GM18909 (cell line): ENCODE measurements around the gene XPNPEP3.
"Not testable (repeated sequence)": the region's sequence is repeated elsewhere in the genome, so short reads cannot be mapped to it uniquely, and the experiment has no call there.

Experiments used
- ATAC-seq: cut with Tn5 transposase; IDR thresholded peaks from one replicate; pipeline ENCODE4 v1.9.1; 2021; ENCODE audit warnings: mild to moderate bottlenecking; ENCODE audit not compliant: unreplicated experiment, poor library complexity

XPNPEP3 gene

GRCh38 chr22:40855979-40856512, 902 bp upstream of the XPNPEP3 start:
- ATAC-seq = peak; percentile 26

- no peak for ATAC-seq
Measured at GRCh38 chr22:40857309-40857855, 434 bp downstream of the XPNPEP3 start.

GRCh38 chr22:40862013-40862412, 5.1 kb downstream of the XPNPEP3 start, which contains the start of gene DNAJB7:
TSS of gene DNAJB7 (minus strand) at chr22:40862113. CDS start at chr22:40861994, 119 bp downstream.
- no peak for ATAC-seq

GRCh38 chr22:40862537-40862936, 5.6 kb downstream of the XPNPEP3 start:
- ATAC-seq = no peak

GRCh38 chr22:40867109-40867508, 10.2 kb downstream of the XPNPEP3 start:
- ATAC-seq = no peak

- ATAC-seq = not testable (repeated sequence)
Measured at GRCh38 chr22:40868379-40868778, 11.4 kb downstream of the XPNPEP3 start.

GRCh38 chr22:40874016-40874415, 17.1 kb downstream of the XPNPEP3 start:
- no peak for ATAC-seq

GRCh38 chr22:40875111-40875510, 18.2 kb downstream of the XPNPEP3 start:
- ATAC-seq = no peak

GRCh38 chr22:40876907-40877306, 20.0 kb downstream of the XPNPEP3 start:
- ATAC-seq = no peak

GRCh38 chr22:40877488-40877887, 20.5 kb downstream of the XPNPEP3 start:
- ATAC-seq = no peak

- ATAC-seq = no peak
Measured at GRCh38 chr22:40878922-40879321, 22.0 kb downstream of the XPNPEP3 start.

- ATAC-seq = no peak
Measured at GRCh38 chr22:40889116-40889515, 32.2 kb downstream of the XPNPEP3 start.

- ATAC-seq = no peak
Measured at GRCh38 chr22:40890881-40891280, 33.9 kb downstream of the XPNPEP3 start.

GRCh38 chr22:40894417-40894816, 37.5 kb downstream of the XPNPEP3 start:
- no peak for ATAC-seq

- no peak for ATAC-seq
Measured at GRCh38 chr22:40898850-40899357, 42.0 kb downstream of the XPNPEP3 start.

GRCh38 chr22:40904101-40904500, 47.2 kb downstream of the XPNPEP3 start:
- ATAC-seq = no peak

GRCh38 chr22:40908895-40909294, 51.9 kb downstream of the XPNPEP3 start:
- ATAC-seq = no peak

- ATAC-seq = no peak
Measured at GRCh38 chr22:40911772-40912171, 54.8 kb downstream of the XPNPEP3 start.

- not testable (repeated sequence) for ATAC-seq
Measured at GRCh38 chr22:40912987-40913386, 56.0 kb downstream of the XPNPEP3 start.

GRCh38 chr22:40919446-40919845, 62.5 kb downstream of the XPNPEP3 start:
- no peak for ATAC-seq

- no peak for ATAC-seq
Measured at GRCh38 chr22:40920526-40920925, 63.6 kb downstream of the XPNPEP3 start.
